H1 (cell line): Measurements from ENCODE around the gene SPAG16. TPM values are rescaled to one million over a fixed set of nuclear protein-coding genes. Genes with fewer than 3 reads are reported as not detected.

Experiments
- BRCA1 ChIP-seq: IDR thresholded peaks from 2 replicates; pipeline ENCODE4 v1.6.1; 2012; ENCODE audit warnings: low read depth, low read length, improper control_type of control experiment
- E2F6 ChIP-seq: IDR thresholded peaks from 2 replicates; pipeline ENCODE4 v1.6.1; 2012; ENCODE audit warnings: inconsistent platforms
- EZH2 ChIP-seq: fragments of 200-600 bp; sonication (generic); IDR thresholded peaks from 2 replicates; pipeline ENCODE4 v1.7.1; 2012; ENCODE audit warnings: low read depth, mild to moderate bottlenecking, moderate library complexity, low read length, inconsistent platforms; ENCODE audit not compliant: severe bottlenecking
- TEAD4 ChIP-seq: IDR thresholded peaks from 2 replicates; pipeline ENCODE4 v1.6.1; 2012; ENCODE audit warnings: low read depth, low read length, inconsistent platforms, mixed read lengths
- polyA plus RNA-seq, 7 experiments: library from polyadenylated mRNA; depleted of rRNA in 3 of 7; stranded (reverse) in 5 of 7; unstranded in 2 of 7; fragments of >200 nt in 5 of 7; fragments of 200-250 nt in 2 of 7; gene quantifications; 1 replicate in 5 of 7; 2 replicates in 1 of 7; 4 replicates in 1 of 7; pipeline versions ENCODE4 v1.2.1 to v1.2.3, GENCODE V29; 2011 to 2013; ENCODE audit warnings: missing spikeins in 2 of 7, mixed read lengths in 2 of 7
- total RNA-seq: library from RNA; stranded (reverse); fragmentation: NEBNext Ultra II Directional; extraction: Animal tissue kit (Norgen Biotek cat#: 25700); gene quantifications from 2 replicates; pipeline ENCODE4 v1.2.1, GENCODE V29; 2021
- TF ChIP-seq, protein P1 (sequence below): IDR thresholded peaks from 2 replicates; pipeline ENCODE4 v1.6.1; 2011; ENCODE audit warnings: low read depth, mild to moderate bottlenecking, low read length; ENCODE audit not compliant: insufficient read depth

SPAG16 gene
- total and polyA plus RNA-seq, 2 of the 8 experiments (the other 6 are each of a cell fraction or from before 2014, with no cell fraction given), result 6.0 to 14.9 TPM

GRCh38 chr2:213248637-213249036, 35.6 kb upstream of the SPAG16 start (continued):
- TF ChIP-seq, protein P1, sequence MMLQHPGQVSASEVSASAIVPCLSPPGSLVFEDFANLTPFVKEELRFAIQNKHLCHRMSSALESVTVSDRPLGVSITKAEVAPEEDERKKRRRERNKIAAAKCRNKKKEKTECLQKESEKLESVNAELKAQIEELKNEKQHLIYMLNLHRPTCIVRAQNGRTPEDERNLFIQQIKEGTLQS, result no peak
- TF ChIP-seq TEAD4, result no peak
- TF ChIP-seq EZH2, result no peak
- no peak for TF ChIP-seq BRCA1
- no peak for TF ChIP-seq E2F6
- TF ChIP-seq, all 59 proteins: peak for 0
